DOHH2 (cell line): ENCODE results near the gene SSTR5.

ENCODE experiments used
- EZH2phosphoT487 ChIP-seq: fragments of 200-600 bp; sonication (generic); IDR thresholded peaks from 2 replicates; pipeline ENCODE4 v1.6.1; 2017; ENCODE audit warnings: borderline replicate concordance, mild to moderate bottlenecking, antibody characterized with exemption, low read length, moderate library complexity, mixed read lengths
- TF ChIP-seq, protein P1 (sequence below): fragments of 200-600 bp; sonication (generic); IDR thresholded peaks from one replicate; pipeline ENCODE4 v1.5.1; 2014; ENCODE audit warnings: antibody characterized with exemption, mild to moderate bottlenecking, low read depth, low read length; ENCODE audit not compliant: poor library complexity, severe bottlenecking

GRCh38 chr16:1036166-1036565 is 36.4 kb upstream of the SSTR5 start:
- TF ChIP-seq, protein P1, sequence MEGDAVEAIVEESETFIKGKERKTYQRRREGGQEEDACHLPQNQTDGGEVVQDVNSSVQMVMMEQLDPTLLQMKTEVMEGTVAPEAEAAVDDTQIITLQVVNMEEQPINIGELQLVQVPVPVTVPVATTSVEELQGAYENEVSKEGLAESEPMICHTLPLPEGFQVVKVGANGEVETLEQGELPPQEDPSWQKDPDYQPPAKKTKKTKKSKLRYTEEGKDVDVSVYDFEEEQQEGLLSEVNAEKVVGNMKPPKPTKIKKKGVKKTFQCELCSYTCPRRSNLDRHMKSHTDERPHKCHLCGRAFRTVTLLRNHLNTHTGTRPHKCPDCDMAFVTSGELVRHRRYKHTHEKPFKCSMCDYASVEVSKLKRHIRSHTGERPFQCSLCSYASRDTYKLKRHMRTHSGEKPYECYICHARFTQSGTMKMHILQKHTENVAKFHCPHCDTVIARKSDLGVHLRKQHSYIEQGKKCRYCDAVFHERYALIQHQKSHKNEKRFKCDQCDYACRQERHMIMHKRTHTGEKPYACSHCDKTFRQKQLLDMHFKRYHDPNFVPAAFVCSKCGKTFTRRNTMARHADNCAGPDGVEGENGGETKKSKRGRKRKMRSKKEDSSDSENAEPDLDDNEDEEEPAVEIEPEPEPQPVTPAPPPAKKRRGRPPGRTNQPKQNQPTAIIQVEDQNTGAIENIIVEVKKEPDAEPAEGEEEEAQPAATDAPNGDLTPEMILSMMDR, result no peak
- TF ChIP-seq EZH2phosphoT487, result no peak
